Gastrocnemius medialis (tissue), 4 donors: ENCODE measurements around the gene HK1. TPM values are rescaled to one million over a fixed set of nuclear protein-coding genes. Genes with fewer than 3 reads are reported as not detected.

Experiments used
- ATAC-seq, 2 donors: fragments of 150-250 bp; one replicate each; pipeline ENCODE4 v1.9.1; 2016
- DNase-seq, 2 donors: peaks; one replicate each; pipeline ENCODE4 v3.0.0-alpha.2; 2019
- H3K27ac ChIP-seq, 4 donors: fragments of 200-600 bp; sonication (generic); 1 replicate in 1 of 4; 2 replicates in 3 of 4; pipeline ENCODE4 v1.5.1; 2016 to 2018; ENCODE audit warnings: mild to moderate bottlenecking in 2 of 4, moderate library complexity in 1 of 4
- H3K27me3 ChIP-seq, 3 donors: fragments of 200-600 bp; sonication (generic) in 2 of 3; 1 replicate in 1 of 3; 2 replicates in 2 of 3; pipeline versions ENCODE4 v1.5.1 to v1.6.0; 2016 to 2019; ENCODE audit warnings: mild to moderate bottlenecking in 1 of 3, moderate library complexity in 1 of 3
- H3K36me3 ChIP-seq, 2 donors: fragments of 200-600 bp; sonication (generic) in 1 of 2; one replicate each; pipeline ENCODE4 v1.5.1; 2017 to 2018
- H3K4me1 ChIP-seq, 2 donors: fragments of 200-600 bp; sonication (generic) in 1 of 2; one replicate each; pipeline ENCODE4 v1.5.1; 2016 to 2017; ENCODE audit warnings: mild to moderate bottlenecking in 2 of 2
- H3K4me3 ChIP-seq, 4 donors: fragments of 200-600 bp; sonication (generic) in 3 of 4; 1 replicate in 1 of 4; 2 replicates in 3 of 4; pipeline ENCODE4 v1.5.1; 2016 to 2019; ENCODE audit warnings: mild to moderate bottlenecking in 2 of 4
- H3K9me3 ChIP-seq, 3 donors: fragments of 200-600 bp; sonication (generic) in 2 of 3; 1 replicate in 1 of 3; 2 replicates in 2 of 3; pipeline ENCODE4 v1.5.1; 2016 to 2019
- POLR2A ChIP-seq, 2 donors: fragments of 450-650 bp; IDR thresholded peaks; one replicate each; pipeline ENCODE4 v1.6.1; 2017; ENCODE audit warnings: antibody characterized with exemption in 2 of 2, mild to moderate bottlenecking in 2 of 2, moderate library complexity in 2 of 2
- in situ Hi-C, 4 donors: fragments of 200-750 bp; cut with MboI; loops; one replicate each; pipeline versions ENCODE4 v1.15.0 to v1.8.0; 2017; ENCODE audit warnings: low sequenced_read_pairs in 4 of 4
- intact Hi-C: fragments of 100-400 bp; cut with DNase I; formaldehyde crosslinking; loops from one replicate; pipeline ENCODE4 v1.15.1; 2023; ENCODE audit warnings: low total_unique reads
- total RNA-seq, 4 donors: library from RNA; depleted of rRNA; stranded (reverse); fragments of >200 nt; gene quantifications; one replicate each; pipeline versions ENCODE4 v1.1.0 to v1.2.3, GENCODE V29; 2016
- TF ChIP-seq, protein P1 (sequence below), 5 experiments: fragments of 450-650 bp in 3 of 5; fragments of 200-600 bp in 2 of 5; sonication (generic) in 2 of 5; IDR thresholded peaks in 4 of 5; conservative IDR thresholded peaks in 1 of 5; 1 replicate in 4 of 5; 2 replicates in 1 of 5; pipeline ENCODE4 v1.5.1; 2016 to 2019; ENCODE audit warnings: antibody characterized with exemption in 5 of 5, mild to moderate bottlenecking in 3 of 5, moderate library complexity in 3 of 5

The HK1 gene
- total RNA-seq, 4 donors from 2014 or later = 168 to 331 (median 246) TPM

DNA sequence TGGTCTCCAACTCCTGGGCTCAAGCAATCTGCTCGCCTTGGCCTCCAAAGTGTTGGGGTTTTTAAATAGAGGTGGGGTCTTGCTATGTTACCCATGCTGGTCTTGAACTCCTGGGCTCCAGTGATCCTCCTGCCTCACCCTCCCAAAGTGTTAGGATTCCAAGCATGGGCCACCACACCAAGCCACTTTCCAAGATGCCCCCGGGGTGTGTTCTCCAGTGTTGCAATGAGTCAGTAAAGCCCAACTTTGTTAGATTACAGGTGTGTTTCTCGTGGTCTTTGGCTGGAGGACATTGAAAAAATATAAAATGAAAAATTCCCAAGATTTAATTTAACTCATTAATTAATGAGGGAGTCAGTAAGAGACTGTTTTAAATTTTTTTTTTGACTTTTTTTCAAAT lies 109.2 kb downstream of the HK1 start:
- H3K36me3 ChIP-seq = peaks cover 3 to 92% of the 10 kb centered on the region in 2 donors
- no peak overlapping the region for H3K27ac ChIP-seq
- intact Hi-C loops (no loop called here), in situ Hi-C loops (loop anchor here (5.0 to 25.0 kb wide), 5 partner anchors 63 to 400 kb away; partner anchors contain the start of gene KIFBP (in 1 of the 4))
- DNase-seq (no peak), ATAC-seq (no peak)
- TF ChIP-seq, protein P1, sequence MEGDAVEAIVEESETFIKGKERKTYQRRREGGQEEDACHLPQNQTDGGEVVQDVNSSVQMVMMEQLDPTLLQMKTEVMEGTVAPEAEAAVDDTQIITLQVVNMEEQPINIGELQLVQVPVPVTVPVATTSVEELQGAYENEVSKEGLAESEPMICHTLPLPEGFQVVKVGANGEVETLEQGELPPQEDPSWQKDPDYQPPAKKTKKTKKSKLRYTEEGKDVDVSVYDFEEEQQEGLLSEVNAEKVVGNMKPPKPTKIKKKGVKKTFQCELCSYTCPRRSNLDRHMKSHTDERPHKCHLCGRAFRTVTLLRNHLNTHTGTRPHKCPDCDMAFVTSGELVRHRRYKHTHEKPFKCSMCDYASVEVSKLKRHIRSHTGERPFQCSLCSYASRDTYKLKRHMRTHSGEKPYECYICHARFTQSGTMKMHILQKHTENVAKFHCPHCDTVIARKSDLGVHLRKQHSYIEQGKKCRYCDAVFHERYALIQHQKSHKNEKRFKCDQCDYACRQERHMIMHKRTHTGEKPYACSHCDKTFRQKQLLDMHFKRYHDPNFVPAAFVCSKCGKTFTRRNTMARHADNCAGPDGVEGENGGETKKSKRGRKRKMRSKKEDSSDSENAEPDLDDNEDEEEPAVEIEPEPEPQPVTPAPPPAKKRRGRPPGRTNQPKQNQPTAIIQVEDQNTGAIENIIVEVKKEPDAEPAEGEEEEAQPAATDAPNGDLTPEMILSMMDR (IDR thresholded peaks at IDR 0.05 in 4 of 5, conservative IDR thresholded peaks at IDR 0.05 in 1 of 5) = no peak
- TF ChIP-seq POLR2A (IDR thresholded peaks at IDR 0.05) = no peak
- no peaks in the 10 kb centered on the region for H3K27me3 ChIP-seq
- peaks cover 13 to 17% of the 10 kb centered on the region in 2 donors for H3K4me1 ChIP-seq
- no peaks in the 10 kb centered on the region for H3K9me3 ChIP-seq
- no peak overlapping the region for H3K4me3 ChIP-seq

DNA sequence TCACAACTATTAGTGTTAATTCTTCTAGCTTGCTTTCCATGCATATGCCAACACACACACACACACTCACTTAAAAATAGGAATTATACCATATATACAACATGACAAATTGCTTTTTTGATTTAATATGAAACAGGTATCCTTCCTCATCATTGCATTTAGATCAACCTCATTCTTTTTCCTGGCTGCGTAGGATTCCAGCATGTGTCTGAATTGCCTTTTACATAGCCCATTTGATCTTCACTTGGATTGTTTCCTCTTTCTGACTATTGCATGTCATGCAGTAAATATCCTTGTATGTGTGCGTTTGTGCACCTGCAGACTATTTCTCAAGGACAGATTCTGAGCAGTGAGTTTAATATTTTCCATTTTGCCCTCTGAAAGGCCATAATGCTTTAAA lies 110.2 kb downstream of the HK1 start:
- Histone ChIP-seq H3K27ac (no peak overlapping the region), H3K4me1 (peaks cover 6 to 10% of the 10 kb centered on the region in 2 donors), H3K9me3 (no peaks in the 10 kb centered on the region), H3K36me3 (peaks cover 3 to 82% of the 10 kb centered on the region in 2 donors), H3K27me3 (no peaks in the 10 kb centered on the region), H3K4me3 (no peak overlapping the region)
- ATAC-seq (no peak), DNase-seq (no peak)
- in situ Hi-C loops = loop anchor here (5.0 to 25.0 kb wide), 5 partner anchors 64 to 401 kb away; partner anchors contain the start of gene KIFBP (in 1 of the 4)
- intact Hi-C loops = no loop called here
- TF ChIP-seq POLR2A (IDR thresholded peaks at IDR 0.05) = no peak
- TF ChIP-seq, protein P1 (IDR thresholded peaks at IDR 0.05 in 4 of 5, conservative IDR thresholded peaks at IDR 0.05 in 1 of 5) = no peak

DNA sequence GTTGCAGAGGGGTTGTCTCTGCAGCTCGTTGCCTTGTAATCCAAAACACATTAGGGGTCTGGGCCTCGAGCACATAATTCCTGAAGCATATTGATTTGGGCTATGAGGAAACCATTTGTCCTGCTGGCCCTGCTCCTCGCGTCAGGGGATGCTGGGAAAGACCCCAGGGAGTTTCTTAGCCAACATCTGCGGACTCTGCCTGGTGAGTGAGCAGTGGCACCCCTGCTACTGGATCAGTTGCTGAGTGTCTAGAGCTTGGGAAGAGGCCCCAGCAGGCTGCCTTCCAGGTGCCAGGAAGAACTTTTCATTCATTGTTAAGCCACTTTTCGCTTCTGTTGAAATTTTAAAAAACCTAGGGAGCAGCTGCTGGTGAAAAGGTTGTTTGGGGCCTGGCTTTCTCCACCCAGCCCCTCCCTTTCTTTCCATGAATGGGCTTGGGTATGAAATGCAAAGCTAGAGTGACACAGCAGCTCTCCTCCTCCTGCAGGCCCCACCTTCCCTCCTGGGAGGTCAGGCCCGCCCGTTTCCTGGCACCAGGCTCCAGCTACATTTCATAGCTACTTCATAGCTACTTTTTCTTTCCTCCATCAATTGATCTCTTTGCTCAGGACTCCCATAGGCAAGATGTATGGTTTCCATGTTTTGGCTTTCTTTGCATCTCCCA lies 111.7 kb downstream of the HK1 start:
- peaks cover 0 to 4% of the 10 kb centered on the region in 2 donors for H3K4me1 ChIP-seq
- no peaks in the 10 kb centered on the region for H3K27me3 ChIP-seq
- ATAC-seq (no peak), DNase-seq (no peak)
- no peaks in the 10 kb centered on the region for H3K9me3 ChIP-seq
- H3K27ac ChIP-seq = no peak overlapping the region
- TF ChIP-seq POLR2A (IDR thresholded peaks at IDR 0.05) = no peak
- TF ChIP-seq, protein P1 (IDR thresholded peaks at IDR 0.05 in 4 of 5, conservative IDR thresholded peaks at IDR 0.05 in 1 of 5) = no peak
- no peak overlapping the region for H3K4me3 ChIP-seq
- intact Hi-C loops (no loop called here), in situ Hi-C loops (loop anchor here (5.0 to 25.0 kb wide), 6 partner anchors 65 to 403 kb away; partner anchors contain the start of gene KIFBP (in 1 of the 4))
- H3K36me3 ChIP-seq = peaks cover 3 to 82% of the 10 kb centered on the region in 2 donors

DNA sequence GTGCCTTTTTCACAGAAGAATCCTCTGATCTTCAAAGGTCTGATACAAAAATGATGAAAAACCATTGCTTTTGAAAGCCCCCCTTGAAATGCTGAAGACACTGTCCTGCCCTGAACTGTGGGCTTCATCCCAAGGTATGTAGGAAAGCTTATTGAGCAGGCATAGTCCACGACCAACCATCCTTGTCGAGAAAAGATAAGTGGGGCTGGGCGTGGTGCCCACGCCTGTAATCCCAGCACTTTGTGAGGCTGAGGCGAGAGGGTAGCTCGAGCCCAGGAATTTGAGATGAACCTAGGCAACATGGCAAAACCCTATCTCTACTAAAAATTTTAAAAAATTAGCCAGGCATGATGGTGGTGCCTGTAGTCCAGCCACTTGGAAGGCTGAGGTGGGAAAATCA lies 112.9 kb downstream of the HK1 start:
- no peak for ATAC-seq
- intact Hi-C loops (no loop called here), in situ Hi-C loops (loop anchor here in 3 of 4 donors (5.0 to 25.0 kb wide), 3 partner anchors 154 to 404 kb away; partner anchors contain the start of gene KIFBP (in 1 of the 3))
- Histone ChIP-seq H3K9me3 (no peaks in the 10 kb centered on the region), H3K36me3 (peaks cover 3 to 80% of the 10 kb centered on the region in 2 donors), H3K4me3 (no peak overlapping the region), H3K27me3 (no peaks in the 10 kb centered on the region), H3K4me1 (peaks cover 0 to 4% of the 10 kb centered on the region in 2 donors), H3K27ac (no peak overlapping the region)
- no peak for DNase-seq
- TF ChIP-seq, protein P1 (IDR thresholded peaks at IDR 0.05 in 4 of 5, conservative IDR thresholded peaks at IDR 0.05 in 1 of 5) = no peak
- no peak for TF ChIP-seq POLR2A (IDR thresholded peaks at IDR 0.05)
